Heart left ventricle (tissue), 13 donors: Measurements from ENCODE around the gene CWF19L1.
"Not testable (repeated sequence)": the region's sequence is repeated elsewhere in the genome, so short reads cannot be mapped to it uniquely, and the experiment has no call there.

ENCODE experiments used
- CTCF ChIP-seq, 12 donors: fragments of 200-600 bp; sonication (generic) in 4 of 12; IDR thresholded peaks; one replicate each; pipeline versions ENCODE4 v1.5.0 to v1.8.0; 2018 to 2022; ENCODE audit warnings: antibody characterized with exemption in 12 of 12, mild to moderate bottlenecking in 5 of 12
- POLR2A ChIP-seq, 2 donors: fragments of 450-650 bp; IDR thresholded peaks; one replicate each; pipeline ENCODE4 v1.6.1; 2017; ENCODE audit warnings: antibody characterized with exemption in 2 of 2, mild to moderate bottlenecking in 2 of 2, moderate library complexity in 2 of 2
- donor health status: ischemic (EF 13 %, LVEDD 7.1; RV severe dilation, severe dysfunction).
- donor health status: DM: no; HTN: yes; CAD: no.
- donor health status: DM: no; HTN: no; CAD: no.
- donor health status: ischemic (EF 25% LVEDD 6.9; RV normal size, moderate dysfunction).
- donor health status: ischemic (EF 25% LVEDD 5.7; RV mildly dilated, moderate dysfunction).
- donor health status: ischemic (EF 35%, LVEDD 5.7; RV mildly dilated, moderate dysfunction).
- donor health status: nonischemic (EF 11% LVEDD 7.7; RV severe dilation, severe dysfunction).
- donor health status: DM: yes; HTN: yes; CAD: no.
- donor health status: PGD.
- donor health status: ischemic (EF 29% LVEDD 5.4; RV normal size, mild dysfunction).
- donor health status: nonischemic (EF 23%, LVEDD 6.1; RV moderate dilation, normal function).

DNA sequence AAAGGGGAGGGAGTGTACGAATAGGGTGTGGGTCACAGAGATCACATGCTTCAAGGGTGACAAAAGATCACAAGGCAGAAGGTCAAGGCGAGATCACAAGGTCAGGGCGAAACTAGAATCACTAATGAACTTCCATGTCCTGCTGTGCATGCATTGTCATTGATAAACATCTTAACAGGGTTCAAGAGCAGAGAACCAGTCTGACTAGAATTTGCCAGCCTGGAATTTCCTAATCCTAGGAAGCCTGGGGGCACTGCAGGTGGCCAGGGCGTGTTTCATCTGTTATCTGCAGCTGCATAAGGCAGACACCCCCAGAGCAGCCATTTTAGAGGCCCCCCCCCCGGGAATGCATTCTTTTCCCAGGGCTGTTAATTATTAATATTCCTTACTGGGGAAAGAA lies 33.7 kb upstream of the CWF19L1 start:
- not testable (repeated sequence) for TF ChIP-seq CTCF, POLR2A (IDR thresholded peaks at IDR 0.05)
